Fibroblast of skin of right quadriceps (primary cell): Measurements from ENCODE around the gene B4GALNT2.
A peak's percentile ranks its signal among the peaks of the same experiment; 100 is the strongest.
"Not testable (repeated sequence)": the region's sequence is repeated elsewhere in the genome, so short reads cannot be mapped to it uniquely, and the experiment has no call there.

Source experiments
- DNase-seq: peaks from one replicate; pipeline ENCODE4 v3.0.0-alpha.2; 2013

Gene B4GALNT2

DNA sequence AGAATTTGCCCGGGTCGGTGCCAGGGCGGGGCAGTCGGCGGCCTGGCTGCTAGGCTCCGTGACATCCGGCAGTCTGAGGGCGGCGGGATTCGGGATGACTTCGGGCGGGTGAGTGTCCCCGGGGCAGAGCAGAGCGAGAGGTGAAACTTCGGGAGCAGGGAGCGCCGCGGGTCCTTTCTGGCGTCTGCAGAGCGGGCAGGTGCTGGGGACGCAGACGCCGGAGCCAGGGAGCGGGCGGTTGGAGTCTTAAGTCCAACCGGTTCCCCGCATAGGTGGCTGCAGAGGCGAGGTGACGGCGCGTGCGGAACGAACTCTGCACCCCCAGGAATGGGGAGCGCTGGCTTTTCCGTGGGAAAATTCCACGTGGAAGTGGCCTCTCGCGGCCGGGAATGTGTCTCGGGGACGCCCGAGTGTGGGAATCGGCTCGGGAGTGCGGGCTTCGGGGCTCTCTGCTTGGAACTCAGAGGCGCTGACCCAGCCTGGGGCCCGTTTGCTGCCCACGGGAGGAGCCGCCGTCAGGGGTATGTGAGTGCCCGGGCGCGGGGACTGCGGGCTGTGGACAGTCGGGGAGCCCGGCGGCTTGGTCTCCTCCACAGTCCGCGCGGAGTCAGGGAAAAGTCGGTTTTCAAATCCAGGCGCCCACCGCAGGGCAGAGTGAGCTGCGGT, at the start of gene B4GALNT2:
Gene B4GALNT2, plus strand, starts transcription at position 71 of the 666 bp plus-strand sequence. Its CDS starts 24 bp downstream, at position 95.
- DNase-seq, result no peak

- not testable (repeated sequence) for DNase-seq
Measured at GRCh38 chr17:49085046-49085445, 47.5 kb upstream of the B4GALNT2 start.

- DNase-seq, result no peak
Measured at GRCh38 chr17:49085565-49086315, 46.8 kb upstream of the B4GALNT2 start.

DNA sequence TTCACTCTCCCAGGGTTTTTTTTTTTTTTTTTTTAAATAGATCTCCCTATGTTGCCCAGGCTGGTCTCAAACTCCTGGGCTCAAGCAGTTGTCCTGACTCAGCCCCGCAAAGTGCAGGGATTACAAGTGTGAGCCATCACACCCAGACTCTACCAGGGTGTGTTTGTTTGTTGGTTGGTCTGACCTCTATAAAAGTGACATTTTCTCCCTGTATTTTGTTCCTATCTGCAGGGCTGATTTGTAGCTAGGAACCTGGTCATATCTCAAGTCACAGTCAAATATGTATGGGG, 46.3 kb upstream of the B4GALNT2 start:
- DNase-seq, result no peak

GRCh38 chr17:49086649-49087048, 45.9 kb upstream of the B4GALNT2 start:
- DNase-seq, result no peak

GRCh38 chr17:49089094-49089493, 43.5 kb upstream of the B4GALNT2 start:
- DNase-seq, result no peak

- no peak for DNase-seq
Measured at GRCh38 chr17:49090878-49091594, 41.5 kb upstream of the B4GALNT2 start.

GRCh38 chr17:49093131-49093530, 39.4 kb upstream of the B4GALNT2 start:
- DNase-seq, result no peak

DNA sequence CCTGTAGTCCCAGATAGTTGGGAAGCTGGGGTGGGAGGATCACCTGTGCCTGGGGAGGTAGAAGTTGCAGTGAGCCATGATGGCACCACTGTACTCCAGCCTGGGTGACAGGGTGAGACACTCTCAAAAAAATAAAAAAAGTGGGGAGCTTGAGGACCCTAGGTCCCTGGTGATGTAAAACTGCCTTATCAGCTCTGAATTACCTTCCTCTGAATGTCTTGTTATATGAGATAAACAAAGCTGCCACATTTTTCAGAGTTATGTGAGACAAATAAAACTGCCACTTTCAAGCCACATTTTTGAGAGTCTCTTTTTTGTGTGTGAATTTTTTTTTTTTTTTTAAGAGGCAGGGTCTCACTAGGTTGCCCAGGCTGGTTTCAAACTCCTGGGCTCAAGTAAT, 32.0 kb upstream of the B4GALNT2 start:
- no peak for DNase-seq

- no peak for DNase-seq
Measured at GRCh38 chr17:49101054-49101534, 31.5 kb upstream of the B4GALNT2 start.

GRCh38 chr17:49103360-49103759, 29.2 kb upstream of the B4GALNT2 start:
- DNase-seq, result not testable (repeated sequence)

DNA sequence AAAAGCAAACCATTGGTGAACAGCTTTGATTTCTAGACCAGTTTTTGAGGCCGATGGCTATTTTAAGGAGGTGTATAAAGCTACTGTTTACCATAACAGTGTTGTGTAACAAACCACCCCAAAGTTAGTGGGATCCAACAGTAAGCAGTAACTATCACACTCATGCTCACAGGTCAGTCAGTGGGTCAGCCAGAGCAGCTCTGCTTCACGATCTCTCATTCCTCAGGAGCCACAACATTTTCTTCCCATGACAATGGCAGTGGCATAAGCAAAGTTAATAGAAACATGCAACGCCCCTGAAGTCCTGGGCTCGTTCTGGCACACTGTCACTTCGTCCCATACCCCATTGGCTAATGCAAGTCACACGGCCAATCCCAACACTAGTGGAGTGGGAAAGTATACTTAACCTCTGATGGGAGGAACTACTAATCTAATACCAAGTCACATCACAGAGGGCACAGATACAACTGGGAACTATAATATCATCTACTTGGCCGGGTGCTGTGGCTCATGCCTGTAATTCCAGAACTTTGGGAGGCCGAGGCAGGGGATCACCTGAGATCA, 28.0 kb upstream of the B4GALNT2 start:
- no peak for DNase-seq

- peak; percentile 14 for DNase-seq
Measured at GRCh38 chr17:49106321-49107210, 26.0 kb upstream of the B4GALNT2 start.

- DNase-seq, result no peak
Measured at GRCh38 chr17:49107211-49107557, 25.4 kb upstream of the B4GALNT2 start.

GRCh38 chr17:49108318-49108717, 24.3 kb upstream of the B4GALNT2 start:
- peak; percentile 59 for DNase-seq

- DNase-seq, result no peak
Measured at GRCh38 chr17:49110509-49110908, 22.1 kb upstream of the B4GALNT2 start.

DNA sequence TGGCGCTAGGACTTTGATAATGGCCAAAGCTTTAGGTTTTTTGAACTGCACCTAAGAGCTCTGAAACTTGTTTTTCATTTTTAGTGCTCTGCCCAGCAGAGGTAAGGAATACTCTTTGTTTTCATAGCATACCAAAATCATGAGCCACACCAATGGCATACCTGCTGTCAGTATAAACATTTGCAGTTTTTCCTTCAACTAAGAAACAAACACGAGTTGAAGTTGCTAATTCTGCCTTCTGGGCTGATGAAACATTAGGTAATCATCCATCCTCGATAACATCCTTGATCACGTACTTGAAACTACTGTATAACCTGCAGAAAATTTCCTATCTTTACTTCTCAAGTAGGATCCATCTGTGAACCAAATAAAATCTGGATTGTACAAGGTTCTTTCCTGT, 20.6 kb upstream of the B4GALNT2 start:
- no peak for DNase-seq

DNA sequence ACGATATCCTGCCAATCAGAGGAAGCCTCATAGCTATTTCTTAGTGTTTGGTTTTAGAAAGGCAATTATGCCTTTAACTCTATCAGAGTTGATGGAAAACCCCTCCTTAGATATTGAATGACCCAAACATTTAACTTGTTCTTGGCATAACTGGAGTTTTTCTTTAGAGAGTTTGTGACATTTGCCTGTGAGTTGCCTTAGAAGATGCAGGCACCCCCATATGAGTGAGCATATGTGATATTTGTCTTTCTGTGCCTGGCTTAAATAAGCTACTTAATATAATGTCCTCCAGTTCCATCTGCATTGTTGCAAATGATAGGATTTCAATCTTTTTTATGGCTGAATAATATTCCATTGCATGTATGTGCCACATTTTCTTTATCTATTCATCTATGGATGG, 19.6 kb upstream of the B4GALNT2 start:
- DNase-seq, result no peak

- no peak for DNase-seq
Measured at GRCh38 chr17:49114703-49115102, 17.9 kb upstream of the B4GALNT2 start.

GRCh38 chr17:49117587-49118230, 14.9 kb upstream of the B4GALNT2 start:
- DNase-seq, result no peak

DNA sequence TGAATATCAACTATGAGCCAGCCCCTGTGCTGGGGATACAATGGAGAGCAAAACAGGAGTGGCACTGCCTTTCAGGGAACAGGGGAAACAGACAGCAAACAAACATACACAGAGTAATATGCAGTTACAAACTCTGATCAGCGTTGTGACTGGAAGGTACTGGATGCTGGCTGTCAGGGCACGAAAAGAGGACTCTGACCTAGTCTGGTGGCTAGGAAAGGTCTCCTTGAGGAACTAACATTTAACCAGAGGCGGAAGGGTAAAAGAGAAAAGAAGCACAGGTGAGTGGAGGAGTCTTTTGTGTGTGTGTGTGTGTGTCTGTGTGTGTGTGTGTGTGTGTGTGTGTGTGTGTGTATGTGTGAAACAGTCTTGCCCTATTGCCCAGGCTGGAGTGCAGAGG, 12.4 kb upstream of the B4GALNT2 start:
- no peak for DNase-seq

DNA sequence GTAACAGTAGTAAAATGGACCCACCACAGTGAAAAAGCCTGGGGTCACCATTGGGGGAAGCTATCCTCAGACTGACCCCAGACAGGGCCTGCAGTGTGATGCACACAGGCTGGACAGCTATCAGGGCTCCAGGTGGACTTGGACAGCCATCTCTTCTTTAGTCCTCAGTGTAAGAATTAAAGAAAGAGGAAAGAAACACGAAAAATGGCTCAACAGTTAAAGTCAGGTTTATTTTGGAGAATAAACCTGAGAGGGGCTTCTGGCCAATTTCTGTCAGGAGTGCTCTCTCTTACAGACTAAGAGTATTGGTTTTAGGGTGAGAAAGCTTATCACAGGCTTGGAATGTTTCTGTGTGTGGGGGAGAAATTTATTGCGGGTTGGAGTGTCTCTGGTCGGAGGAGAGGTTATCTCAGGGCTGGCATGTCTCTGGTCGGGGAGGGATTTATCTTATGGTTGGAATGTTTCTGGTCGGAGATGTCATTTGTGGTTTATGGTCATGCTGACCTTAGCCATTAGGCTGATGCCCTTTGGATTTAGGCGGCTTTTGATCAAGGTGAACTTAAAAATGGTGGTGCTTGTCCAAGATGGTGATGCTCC, 10.8 kb upstream of the B4GALNT2 start:
- no peak for DNase-seq
